ENCODE data around the gene RALY.

RALY gene

GRCh38 chr20:34049897-34050695 lies 56.4 kb downstream of the RALY start:
- no peak for DNase-seq

- DNase-seq: no peak
These were observed 58.7 kb downstream of the RALY start for GRCh38 chr20:34052414-34052813.

- no peak for DNase-seq
These were observed 61.6 kb downstream of the RALY start for GRCh38 chr20:34055290-34055689.

GRCh38 chr20:34058831-34059230 lies 65.1 kb downstream of the RALY start:
- no peak for DNase-seq

GRCh38 chr20:34060970-34061369 lies 67.3 kb downstream of the RALY start:
- no peak for DNase-seq

GRCh38 chr20:34061695-34062094 lies 68.0 kb downstream of the RALY start:
- DNase-seq: no peak

- DNase-seq: no peak
These were observed 69.1 kb downstream of the RALY start for GRCh38 chr20:34062570-34063482.

- no peak for DNase-seq
These were observed 70.6 kb downstream of the RALY start for GRCh38 chr20:34064286-34064685.

- no peak for DNase-seq
These were observed 71.5 kb downstream of the RALY start for GRCh38 chr20:34065260-34065659.

GRCh38 chr20:34066476-34067090 lies 72.9 kb downstream of the RALY start:
- no peak for DNase-seq

- no peak for DNase-seq
These were observed 74.3 kb downstream of the RALY start for GRCh38 chr20:34068001-34068400.

GRCh38 chr20:34069341-34070078 lies 75.8 kb downstream of the RALY start:
- DNase-seq: peak; percentile 75 to 76

GRCh38 chr20:34070079-34070439 lies 76.3 kb downstream of the RALY start:
- no peak for DNase-seq

- DNase-seq: peak; percentile 20 to 62
These were observed 77.1 kb downstream of the RALY start for GRCh38 chr20:34070859-34071258.

- DNase-seq: no peak
These were observed 78.4 kb downstream of the RALY start for GRCh38 chr20:34072076-34072475.

GRCh38 chr20:34072778-34073177 lies 79.1 kb downstream of the RALY start:
- DNase-seq: no peak

GRCh38 chr20:34074101-34074760 lies 80.5 kb downstream of the RALY start:
- DNase-seq: no peak

- no peak for DNase-seq
These were observed 81.9 kb downstream of the RALY start for GRCh38 chr20:34075647-34076046.

- no peak for DNase-seq
These were observed 83.2 kb downstream of the RALY start for GRCh38 chr20:34076952-34077351.

GRCh38 chr20:34078540-34078939 lies 84.8 kb downstream of the RALY start:
- DNase-seq: no peak

GRCh38 chr20:34079818-34080217 lies 86.1 kb downstream of the RALY start:
- no peak for DNase-seq
